Measurements from ENCODE around the gene CPN2. TPM values are rescaled to one million over a fixed set of nuclear protein-coding genes. Genes with fewer than 3 reads are reported as not detected.

Gene CPN2
- total and polyA plus RNA-seq, 2 experiments from 2014 or later = 0.10 to 0.14 TPM

DNA sequence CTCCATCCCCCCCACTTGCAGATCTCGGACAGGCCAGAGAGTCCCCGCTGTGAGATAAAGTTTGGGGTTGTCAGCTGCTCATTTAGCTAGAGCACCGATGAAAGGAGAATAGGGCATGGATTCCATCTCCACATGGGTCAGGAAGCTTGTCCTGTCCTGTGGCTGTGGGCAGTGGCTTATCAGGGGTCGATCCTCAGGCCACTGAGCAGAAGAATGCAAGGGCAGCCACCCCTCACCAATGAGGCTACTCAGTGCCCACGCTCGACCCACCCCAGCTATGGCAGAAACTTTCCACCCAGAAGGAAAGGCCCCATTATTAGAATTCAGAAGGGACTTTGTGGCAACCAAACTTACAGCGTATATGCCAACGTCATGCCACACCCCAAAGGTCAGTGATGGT lies 43.3 kb downstream of the CPN2 start:
- Histone ChIP-seq H3K36me3 (ENCODE audit: insufficient read depth) (no peaks in the 10 kb centered on the region), H3K27me3 (ENCODE audit: insufficient read depth) (no peaks in the 10 kb centered on the region), H3K4me3 (no peak overlapping the region), H3K27ac (ENCODE audit: low read depth) (no peak overlapping the region), H3K79me2 (replicated peaks; ENCODE audit: insufficient read depth) (no peaks in the 10 kb centered on the region), H4K20me1 (replicated peaks; ENCODE audit: insufficient read depth) (no peaks in the 10 kb centered on the region), H3K4me2 (no peak overlapping the region), H3F3A (replicated peaks; ENCODE audit: low read depth) (0 out of 2 replicates have a peak, but pooled peaks cover 2% of the 10 kb centered on the region), H2AFZ (no peak overlapping the region), H3K4me1 (ENCODE audit: insufficient read depth) (peaks cover 40% of the 10 kb centered on the region), H3K9me2 (ENCODE audit: insufficient read depth) (no peaks in the 10 kb centered on the region)
- no peak for DNase-seq (ENCODE audit: low spot score)
- Mint-ChIP-seq H3K4me1 (peaks cover 44% of the 10 kb centered on the region), H3K9me3 (no peaks in the 10 kb centered on the region), H3K27me3 (ENCODE audit: insufficient read depth, low read depth, poor library complexity) (peaks cover 23% of the 10 kb centered on the region), H3K27ac (no peak overlapping the region), H3K36me3 (ENCODE audit: low read depth) (no peaks in the 10 kb centered on the region), H3K4me3 (no peak overlapping the region)
- no peak for TF ChIP-seq EZH2 (IDR thresholded peaks at IDR 0.05; ENCODE audit: low read depth, unreplicated experiment)
- TF ChIP-seq, protein P1, sequence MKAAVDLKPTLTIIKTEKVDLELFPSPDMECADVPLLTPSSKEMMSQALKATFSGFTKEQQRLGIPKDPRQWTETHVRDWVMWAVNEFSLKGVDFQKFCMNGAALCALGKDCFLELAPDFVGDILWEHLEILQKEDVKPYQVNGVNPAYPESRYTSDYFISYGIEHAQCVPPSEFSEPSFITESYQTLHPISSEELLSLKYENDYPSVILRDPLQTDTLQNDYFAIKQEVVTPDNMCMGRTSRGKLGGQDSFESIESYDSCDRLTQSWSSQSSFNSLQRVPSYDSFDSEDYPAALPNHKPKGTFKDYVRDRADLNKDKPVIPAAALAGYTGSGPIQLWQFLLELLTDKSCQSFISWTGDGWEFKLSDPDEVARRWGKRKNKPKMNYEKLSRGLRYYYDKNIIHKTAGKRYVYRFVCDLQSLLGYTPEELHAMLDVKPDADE (IDR thresholded peaks at IDR 0.05) = no peak
- no peak for TF ChIP-seq CREB1 (CRISPR knock-in tag; IDR thresholded peaks at IDR 0.05; ENCODE audit: low read depth)
- no peak for ATAC-seq

DNA sequence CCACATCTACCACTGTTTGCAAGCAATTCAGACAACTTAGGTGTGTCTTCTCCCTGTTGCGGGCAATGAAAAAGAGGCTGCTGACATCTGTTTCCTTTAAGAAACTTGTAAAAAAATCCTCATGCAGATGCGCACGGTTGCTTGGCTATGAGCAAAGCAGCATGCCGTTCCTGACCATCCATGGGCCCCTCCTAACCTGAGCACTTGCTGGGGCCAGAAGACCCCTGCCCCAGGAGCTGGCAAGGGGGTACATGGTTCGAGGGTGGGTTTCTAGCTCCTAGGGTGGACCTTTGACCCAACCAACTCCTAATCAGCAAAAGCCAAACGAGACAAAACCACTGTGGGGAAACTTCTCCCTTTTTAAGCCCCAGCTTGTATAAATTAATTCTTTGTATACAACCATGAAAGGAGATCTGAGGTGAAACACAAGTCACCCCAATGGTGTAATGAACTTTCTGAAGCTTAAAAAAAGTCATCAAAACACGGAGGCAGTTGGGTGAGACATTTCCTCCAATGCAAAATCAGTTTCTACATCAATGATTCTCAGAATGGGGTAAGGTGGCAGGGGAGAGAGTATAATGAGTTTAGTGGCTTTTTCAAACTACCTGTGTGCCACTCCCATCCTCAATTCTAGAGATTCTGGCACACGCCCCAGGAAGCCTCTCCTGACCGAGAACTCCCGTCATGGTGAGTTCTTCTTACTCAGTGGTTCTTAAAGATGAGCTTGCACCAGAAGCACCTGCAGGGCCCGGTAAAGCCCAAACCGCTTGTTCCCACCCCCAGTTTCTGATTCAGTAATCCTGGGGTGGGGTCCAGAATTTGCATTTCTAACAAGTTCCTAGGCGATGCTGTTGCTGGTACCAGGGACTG lies 44.1 kb downstream of the CPN2 start:
- Histone ChIP-seq H3F3A (replicated peaks; ENCODE audit: low read depth) (0 out of 2 replicates have a peak, but pooled peaks cover 2% of the 10 kb centered on the region), H2AFZ (no peak overlapping the region), H3K4me1 (ENCODE audit: insufficient read depth) (peaks cover 31% of the 10 kb centered on the region), H3K36me3 (ENCODE audit: insufficient read depth) (no peaks in the 10 kb centered on the region), H4K20me1 (replicated peaks; ENCODE audit: insufficient read depth) (no peaks in the 10 kb centered on the region), H3K27ac (ENCODE audit: low read depth) (no peak overlapping the region), H3K9me2 (ENCODE audit: insufficient read depth) (no peaks in the 10 kb centered on the region), H3K79me2 (replicated peaks; ENCODE audit: insufficient read depth) (no peaks in the 10 kb centered on the region), H3K27me3 (ENCODE audit: insufficient read depth) (no peaks in the 10 kb centered on the region), H3K4me3 (no peak overlapping the region), H3K4me2 (0 out of 2 replicates have a peak overlapping the region, but pooled peaks have one; percentile 12)
- Mint-ChIP-seq H3K27me3 (ENCODE audit: insufficient read depth, low read depth, poor library complexity) (peaks cover 14% of the 10 kb centered on the region), H3K9me3 (no peaks in the 10 kb centered on the region), H3K4me1 (peaks cover 37% of the 10 kb centered on the region), H3K36me3 (ENCODE audit: low read depth) (no peaks in the 10 kb centered on the region), H3K4me3 (no peak overlapping the region), H3K27ac (no peak overlapping the region)
- DNase-seq (ENCODE audit: low spot score) = no peak
- no peak for ATAC-seq
- TF ChIP-seq, protein P2, sequence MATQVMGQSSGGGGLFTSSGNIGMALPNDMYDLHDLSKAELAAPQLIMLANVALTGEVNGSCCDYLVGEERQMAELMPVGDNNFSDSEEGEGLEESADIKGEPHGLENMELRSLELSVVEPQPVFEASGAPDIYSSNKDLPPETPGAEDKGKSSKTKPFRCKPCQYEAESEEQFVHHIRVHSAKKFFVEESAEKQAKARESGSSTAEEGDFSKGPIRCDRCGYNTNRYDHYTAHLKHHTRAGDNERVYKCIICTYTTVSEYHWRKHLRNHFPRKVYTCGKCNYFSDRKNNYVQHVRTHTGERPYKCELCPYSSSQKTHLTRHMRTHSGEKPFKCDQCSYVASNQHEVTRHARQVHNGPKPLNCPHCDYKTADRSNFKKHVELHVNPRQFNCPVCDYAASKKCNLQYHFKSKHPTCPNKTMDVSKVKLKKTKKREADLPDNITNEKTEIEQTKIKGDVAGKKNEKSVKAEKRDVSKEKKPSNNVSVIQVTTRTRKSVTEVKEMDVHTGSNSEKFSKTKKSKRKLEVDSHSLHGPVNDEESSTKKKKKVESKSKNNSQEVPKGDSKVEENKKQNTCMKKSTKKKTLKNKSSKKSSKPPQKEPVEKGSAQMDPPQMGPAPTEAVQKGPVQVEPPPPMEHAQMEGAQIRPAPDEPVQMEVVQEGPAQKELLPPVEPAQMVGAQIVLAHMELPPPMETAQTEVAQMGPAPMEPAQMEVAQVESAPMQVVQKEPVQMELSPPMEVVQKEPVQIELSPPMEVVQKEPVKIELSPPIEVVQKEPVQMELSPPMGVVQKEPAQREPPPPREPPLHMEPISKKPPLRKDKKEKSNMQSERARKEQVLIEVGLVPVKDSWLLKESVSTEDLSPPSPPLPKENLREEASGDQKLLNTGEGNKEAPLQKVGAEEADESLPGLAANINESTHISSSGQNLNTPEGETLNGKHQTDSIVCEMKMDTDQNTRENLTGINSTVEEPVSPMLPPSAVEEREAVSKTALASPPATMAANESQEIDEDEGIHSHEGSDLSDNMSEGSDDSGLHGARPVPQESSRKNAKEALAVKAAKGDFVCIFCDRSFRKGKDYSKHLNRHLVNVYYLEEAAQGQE (IDR thresholded peaks at IDR 0.05; ENCODE audit: unreplicated experiment) = no peak
- TF ChIP-seq, protein P3, sequence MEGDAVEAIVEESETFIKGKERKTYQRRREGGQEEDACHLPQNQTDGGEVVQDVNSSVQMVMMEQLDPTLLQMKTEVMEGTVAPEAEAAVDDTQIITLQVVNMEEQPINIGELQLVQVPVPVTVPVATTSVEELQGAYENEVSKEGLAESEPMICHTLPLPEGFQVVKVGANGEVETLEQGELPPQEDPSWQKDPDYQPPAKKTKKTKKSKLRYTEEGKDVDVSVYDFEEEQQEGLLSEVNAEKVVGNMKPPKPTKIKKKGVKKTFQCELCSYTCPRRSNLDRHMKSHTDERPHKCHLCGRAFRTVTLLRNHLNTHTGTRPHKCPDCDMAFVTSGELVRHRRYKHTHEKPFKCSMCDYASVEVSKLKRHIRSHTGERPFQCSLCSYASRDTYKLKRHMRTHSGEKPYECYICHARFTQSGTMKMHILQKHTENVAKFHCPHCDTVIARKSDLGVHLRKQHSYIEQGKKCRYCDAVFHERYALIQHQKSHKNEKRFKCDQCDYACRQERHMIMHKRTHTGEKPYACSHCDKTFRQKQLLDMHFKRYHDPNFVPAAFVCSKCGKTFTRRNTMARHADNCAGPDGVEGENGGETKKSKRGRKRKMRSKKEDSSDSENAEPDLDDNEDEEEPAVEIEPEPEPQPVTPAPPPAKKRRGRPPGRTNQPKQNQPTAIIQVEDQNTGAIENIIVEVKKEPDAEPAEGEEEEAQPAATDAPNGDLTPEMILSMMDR (conservative IDR thresholded peaks at IDR 0.05; ENCODE audit: low read depth in 2 of 2) = no peak
- TF ChIP-seq EZH2phosphoT487 (IDR thresholded peaks at IDR 0.05; ENCODE audit: unreplicated experiment) = no peak
- no peak for TF ChIP-seq STAT1 (IDR thresholded peaks at IDR 0.05; ENCODE audit: unreplicated experiment)

Data from GM23338 (cell line).